ENCODE measurements around the gene TMEM250. TPM values are rescaled to one million over a fixed set of nuclear protein-coding genes. Genes with fewer than 3 reads are reported as not detected.

Gene TMEM250
- polyA plus RNA-seq, 1 of the 3 experiments (the other 2 are of a cell fraction) = 25.9 TPM

- CTCF ChIA-PET = interaction anchor here (1.1 to 1.6 kb wide), 7 partner anchors 10 to 136 kb away, joined by 3 to 5 read pairs (median 5); no protein-coding TSS in a partner anchor
- TF ChIP-seq CHD2 (IDR thresholded peaks at IDR 0.05; ENCODE audit: low read length, partially characterized antibody) (no peak), YY1 (IDR thresholded peaks at IDR 0.05; ENCODE audit: low read depth) (no peak), USF2 (IDR thresholded peaks at IDR 0.05; ENCODE audit: borderline replicate concordance, low read depth, low read length) (no peak)
- peaks cover 27% of the 10 kb centered on the region; the same call in 1 of the 2 replicates for H3K27me3 ChIP-seq (ENCODE audit: insufficient read depth)
- no peaks in the 10 kb centered on the region for H3K9me2 ChIP-seq
- no peaks in the 10 kb centered on the region for H3K36me3 ChIP-seq (replicated peaks in 1 of 2; ENCODE audit: control insufficient read depth in 1 of 2, insufficient read depth in 2 of 2, low read length in 1 of 2)
- no peak overlapping the region for H3K4me3 ChIP-seq (ENCODE audit: low read depth in 2 of 2, low read length in 1 of 2)
- no peaks in the 10 kb centered on the region for H3K79me2 ChIP-seq (ENCODE audit: insufficient read depth)
- H3K9ac ChIP-seq = no peak overlapping the region
- no peaks in the 10 kb centered on the region for H3K4me1 ChIP-seq (ENCODE audit: control insufficient read depth in 1 of 2, insufficient read depth in 2 of 2, low read depth in 1 of 2, low read length in 1 of 2)
- DNase-seq = no peak
- H3K27ac ChIP-seq (ENCODE audit: low read depth in 2 of 2, low read length in 1 of 2) = no peak overlapping the region
- no peaks in the 10 kb centered on the region for H4K20me1 ChIP-seq (ENCODE audit: insufficient read depth)
- WGBS (ENCODE audit: low lambda C conversion rate) = 53% methylated on average over 23 of the region's 35 CpGs
- POLR2A ChIA-PET = no interaction called here
- H3K9me3 ChIP-seq = no peaks in the 10 kb centered on the region
- no peak overlapping the region for H3K4me2 ChIP-seq
- H2AFZ ChIP-seq (ENCODE audit: low read depth) = no peak overlapping the region
- no peaks in the 10 kb centered on the region for H3F3A ChIP-seq (replicated peaks; ENCODE audit: insufficient read depth)
Measured at GRCh38 chr9:136147890-136148714, 29.4 kb upstream of the TMEM250 start.

GRCh38 chr9:136147038-136147889 lies 28.6 kb upstream of the TMEM250 start:
- Histone ChIP-seq H4K20me1 (ENCODE audit: insufficient read depth) (no peaks in the 10 kb centered on the region), H3K27me3 (ENCODE audit: insufficient read depth) (peaks cover 27% of the 10 kb centered on the region; the same call in 1 of the 2 replicates), H2AFZ (ENCODE audit: low read depth) (no peak overlapping the region), H3K9me3 (no peaks in the 10 kb centered on the region), H3K9ac (no peak overlapping the region), H3K4me1 (ENCODE audit: control insufficient read depth in 1 of 2, insufficient read depth in 2 of 2, low read depth in 1 of 2, low read length in 1 of 2) (no peaks in the 10 kb centered on the region), H3K27ac (ENCODE audit: low read depth in 2 of 2, low read length in 1 of 2) (no peak overlapping the region), H3K79me2 (ENCODE audit: insufficient read depth) (no peaks in the 10 kb centered on the region), H3F3A (replicated peaks; ENCODE audit: insufficient read depth) (no peaks in the 10 kb centered on the region), H3K4me3 (ENCODE audit: low read depth in 2 of 2, low read length in 1 of 2) (no peak overlapping the region), H3K36me3 (replicated peaks in 1 of 2; ENCODE audit: control insufficient read depth in 1 of 2, insufficient read depth in 2 of 2, low read length in 1 of 2) (no peaks in the 10 kb centered on the region), H3K4me2 (no peak overlapping the region), H3K9me2 (no peaks in the 10 kb centered on the region)
- no peak for DNase-seq
- ChIA-PET POLR2A (no interaction called here), CTCF (interaction anchor here (0.6 to 1.6 kb wide), 9 partner anchors 8 to 137 kb away, joined by 3 to 5 read pairs (median 4); no protein-coding TSS in a partner anchor)
- 46% methylated on average over 12 of the region's 22 CpGs for WGBS (ENCODE audit: low lambda C conversion rate)
- TF ChIP-seq POLR2AphosphoS5 (IDR thresholded peaks at IDR 0.05; ENCODE audit: low read depth, low read length) = no peak

All from SK-N-SH (cell line).